GM19099 (cell line): ENCODE measurements around the gene ZNF276.

Experiments
- POLR2A ChIP-seq: IDR thresholded peaks from 3 replicates; pipeline ENCODE4 v1.6.1; 2011; ENCODE audit warnings: low read depth; ENCODE audit not compliant: insufficient read length; ENCODE audit errors: extremely low read depth

The ZNF276 gene

GRCh38 chr16:89708481-89708931, 12.8 kb upstream of the ZNF276 start:
- no peak for TF ChIP-seq POLR2A

GRCh38 chr16:89709166-89709565, 12.2 kb upstream of the ZNF276 start:
- no peak for TF ChIP-seq POLR2A

GRCh38 chr16:89709716-89710432, 11.5 kb upstream of the ZNF276 start:
- TF ChIP-seq POLR2A, result no peak

- TF ChIP-seq POLR2A, result no peak
Measured at GRCh38 chr16:89710709-89711564, 10.4 kb upstream of the ZNF276 start.

GRCh38 chr16:89711601-89712273, 9.6 kb upstream of the ZNF276 start:
- TF ChIP-seq POLR2A, result peak; percentile 73

GRCh38 chr16:89712274-89712781, 9.0 kb upstream of the ZNF276 start:
- TF ChIP-seq POLR2A, result no peak

GRCh38 chr16:89716493-89716892, 4.8 kb upstream of the ZNF276 start:
- TF ChIP-seq POLR2A, result no peak

GRCh38 chr16:89716916-89717687, 4.2 kb upstream of the ZNF276 start:
- TF ChIP-seq POLR2A, result peak; percentile 3

- no peak for TF ChIP-seq POLR2A
Measured at GRCh38 chr16:89717688-89718505, 3.4 kb upstream of the ZNF276 start.

- no peak for TF ChIP-seq POLR2A
Measured at GRCh38 chr16:89720551-89720812, 855 bp upstream of the ZNF276 start.

- TF ChIP-seq POLR2A, result peak; percentile 28
Measured at GRCh38 chr16:89721546-89722391, 432 bp downstream of the ZNF276 start.

- TF ChIP-seq POLR2A, result peak; percentile 12
Measured at GRCh38 chr16:89722392-89723278, 1.3 kb downstream of the ZNF276 start.
